Liver (tissue), 3 donors: ENCODE data around the gene BRD4.

Experiments used
- CTCF ChIP-seq: fragments of 150-350 bp; IDR thresholded peaks from 2 replicates; pipeline ENCODE4 v1.5.1; 2017; ENCODE audit warnings: improper control_type of control experiment, low read depth, low read length; ENCODE audit not compliant: missing input control
- HNF4G ChIP-seq: IDR thresholded peaks from 2 replicates; pipeline ENCODE4 v1.6.1; 2016; ENCODE audit warnings: antibody characterized with exemption
- JUND ChIP-seq, 2 donors: IDR thresholded peaks; 2 replicates each; pipeline ENCODE4 v1.6.1; 2016; ENCODE audit warnings: antibody characterized with exemption in 2 of 2
- RAD21 ChIP-seq, 2 donors: IDR thresholded peaks; 2 replicates each; pipeline ENCODE4 v1.6.1; 2016; ENCODE audit warnings: antibody characterized with exemption in 2 of 2, mild to moderate bottlenecking in 2 of 2
- REST ChIP-seq: IDR thresholded peaks from 2 replicates; pipeline ENCODE4 v1.6.1; 2016; ENCODE audit warnings: antibody characterized with exemption, mild to moderate bottlenecking
- RXRA ChIP-seq, 2 donors: IDR thresholded peaks; 2 replicates each; pipeline ENCODE4 v1.6.1; 2017 to 2018; ENCODE audit warnings: antibody characterized with exemption in 2 of 2, mild to moderate bottlenecking in 1 of 2
- TAF1 ChIP-seq: conservative IDR thresholded peaks from 2 replicates; pipeline ENCODE4 v1.6.1; 2016; ENCODE audit warnings: antibody characterized with exemption, mild to moderate bottlenecking
- YY1 ChIP-seq: IDR thresholded peaks from 2 replicates; pipeline ENCODE4 v1.6.1; 2016; ENCODE audit warnings: antibody characterized with exemption, mild to moderate bottlenecking
- donor health status: healthy.
- donor health status: healthy.

- no peak for TF ChIP-seq CTCF
- no peak for TF ChIP-seq YY1
- no peak for TF ChIP-seq REST
- TF ChIP-seq TAF1 = no peak
- TF ChIP-seq RXRA (IDR thresholded peaks at IDR 0.05) = no peak
- no peak for TF ChIP-seq JUND (IDR thresholded peaks at IDR 0.05)
- no peak for TF ChIP-seq RAD21 (IDR thresholded peaks at IDR 0.05)
- no peak for TF ChIP-seq HNF4G
Measured at GRCh38 chr19:15316498-15316897, 15.8 kb downstream of the BRD4 start.
